HG03139 (cell line): ENCODE data around the gene RTF2.
A peak's percentile ranks its signal among the peaks of the same experiment; 100 is the strongest.
"Not testable (repeated sequence)": the region's sequence is repeated elsewhere in the genome, so short reads cannot be mapped to it uniquely, and the experiment has no call there.

Experiments
- ATAC-seq: cut with Tn5 transposase; IDR thresholded peaks from one replicate; pipeline ENCODE4 v1.9.1; 2021; ENCODE audit not compliant: unreplicated experiment

The RTF2 gene

DNA sequence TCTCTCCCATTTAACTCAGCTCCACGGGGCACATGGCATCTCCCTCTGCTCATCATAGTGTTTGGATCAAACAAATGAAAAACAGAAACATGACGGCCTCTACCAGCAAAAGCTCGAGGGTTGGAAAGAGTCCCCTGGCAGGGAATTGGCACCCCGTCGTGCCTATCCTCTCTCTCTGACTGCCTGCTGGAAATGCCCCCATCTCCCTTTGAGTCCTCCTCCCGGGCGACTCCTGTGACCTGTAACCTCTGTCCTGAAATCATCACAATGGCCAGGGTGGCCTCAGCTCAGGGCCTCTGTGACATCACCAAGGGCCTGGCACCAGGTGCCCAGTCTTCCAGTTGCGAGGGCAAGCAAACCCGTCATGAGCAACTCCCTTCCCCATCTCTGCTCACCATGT lies 64.5 kb downstream of the RTF2 start, which contains the start of gene FAM209B:
FAM209B (plus strand) TSS at position 301 of the 400 bp plus-strand sequence; CDS start at position 397, 96 bp downstream.
- not testable (repeated sequence) for ATAC-seq

DNA sequence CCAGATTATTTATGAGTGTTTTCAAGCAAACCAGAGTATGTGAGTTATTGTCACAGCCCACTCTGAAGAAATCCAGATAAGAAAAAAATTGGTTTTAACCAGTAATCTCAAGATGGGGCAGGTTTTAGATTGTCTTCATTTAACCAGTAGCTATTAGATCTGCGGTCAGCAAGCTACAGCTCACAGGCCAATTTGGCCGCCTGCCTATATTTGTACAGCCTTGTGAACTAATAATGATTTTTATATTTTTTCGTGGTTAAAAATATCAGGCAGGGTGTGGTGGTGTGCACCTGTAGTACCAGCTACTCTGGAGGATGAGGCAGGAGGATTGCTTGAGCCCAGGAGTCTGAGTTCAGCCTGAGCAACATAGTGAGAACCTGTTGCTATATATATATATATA lies 69.6 kb downstream of the RTF2 start:
- no peak for ATAC-seq

DNA sequence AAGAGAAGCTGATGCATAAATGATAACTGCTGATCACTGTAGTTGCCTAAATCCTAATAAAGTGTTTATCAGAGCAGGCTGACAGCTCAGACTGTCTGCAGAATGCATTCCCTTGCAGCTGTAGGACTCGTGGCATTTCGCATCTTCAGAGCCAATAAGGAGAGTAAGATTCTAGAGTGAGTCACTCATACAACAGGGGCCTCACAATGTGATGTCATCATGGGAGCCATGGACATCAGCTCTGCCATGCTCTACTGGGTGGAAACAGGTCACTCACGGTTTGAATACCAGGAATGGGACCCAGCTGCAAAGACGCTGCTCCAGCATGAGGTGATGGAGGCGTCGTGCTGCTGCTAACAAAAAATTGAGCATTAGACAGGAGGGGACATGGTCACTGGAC lies 72.0 kb downstream of the RTF2 start:
- no peak for ATAC-seq

DNA sequence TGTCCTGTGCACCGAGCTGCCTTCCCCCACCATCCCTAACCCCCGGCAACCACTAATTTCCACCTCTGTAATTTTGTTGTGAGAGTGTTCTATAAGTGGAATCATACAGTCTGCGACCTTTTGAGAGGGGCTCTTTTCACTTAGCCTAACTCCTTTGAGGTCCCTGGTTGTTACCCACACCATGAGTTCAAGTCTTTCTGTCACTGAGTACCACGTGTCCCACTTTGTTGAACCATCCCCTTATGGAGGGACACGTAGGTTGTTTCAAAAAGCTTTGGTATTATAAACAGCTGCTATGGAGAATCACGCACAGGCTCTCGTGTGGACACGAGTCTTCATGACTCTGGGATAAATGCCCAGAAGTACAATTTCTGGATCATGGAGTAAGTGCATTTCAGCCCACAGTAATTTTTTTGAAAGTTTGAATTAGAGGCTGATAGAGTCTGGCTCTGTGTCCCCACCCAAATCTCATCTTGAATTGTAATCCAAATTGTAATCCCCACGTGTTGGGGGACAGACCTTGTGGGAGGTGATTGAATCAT lies 74.1 kb downstream of the RTF2 start:
- no peak for ATAC-seq

DNA sequence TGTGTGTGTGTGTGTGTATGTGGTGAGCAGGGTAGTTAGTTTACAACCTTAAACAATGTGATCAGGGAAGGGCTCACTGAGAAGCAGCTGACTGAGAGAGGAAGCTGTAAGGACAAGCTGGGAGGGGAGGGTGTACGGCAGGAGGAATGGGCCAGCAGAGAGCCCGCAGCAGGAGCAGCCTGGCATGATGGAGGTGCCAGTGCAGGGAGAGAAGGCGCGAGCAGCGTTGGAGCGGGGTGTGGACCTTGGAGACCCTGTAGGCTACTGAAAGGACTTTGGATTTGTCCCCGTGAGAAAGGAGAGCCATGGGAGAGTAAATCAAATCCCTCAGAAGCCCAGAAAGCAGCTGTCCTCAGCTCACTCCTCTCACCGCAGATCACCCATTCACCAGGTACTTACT lies 83.1 kb downstream of the RTF2 start:
- no peak for ATAC-seq

DNA sequence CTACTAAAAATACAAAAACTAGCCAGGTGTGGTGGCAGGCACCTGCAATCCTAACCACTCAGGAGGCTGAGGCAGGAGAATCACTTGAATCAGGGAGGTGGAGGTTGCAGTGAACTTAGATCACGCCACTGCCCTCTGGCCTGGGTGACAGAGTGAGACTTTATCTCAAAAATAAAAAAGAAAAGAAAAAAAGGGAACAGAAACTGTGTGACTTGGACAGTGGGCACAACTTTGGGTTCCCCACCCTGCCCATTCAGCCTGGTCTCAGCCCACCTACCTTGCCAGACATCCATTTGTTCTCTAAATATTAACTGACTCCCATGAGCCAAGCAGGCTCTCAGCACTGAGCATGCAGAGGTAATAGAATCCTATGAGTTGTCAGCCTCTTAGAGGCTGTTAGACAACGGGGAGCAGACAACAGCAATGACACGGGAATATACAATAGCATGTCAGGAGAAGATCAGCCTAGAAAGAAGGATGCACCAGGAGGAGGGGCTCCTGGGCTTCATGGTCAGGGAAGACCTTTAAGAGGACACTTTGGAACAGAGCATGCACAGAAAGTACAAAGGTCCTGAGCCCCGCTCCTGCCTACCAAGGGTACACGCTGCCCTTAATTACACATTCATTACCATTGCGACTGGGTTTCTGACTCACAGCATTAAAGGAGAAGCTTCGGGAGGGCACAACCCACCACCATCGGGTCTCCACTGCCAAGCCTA lies 84.6 kb downstream of the RTF2 start:
- no peak for ATAC-seq

DNA sequence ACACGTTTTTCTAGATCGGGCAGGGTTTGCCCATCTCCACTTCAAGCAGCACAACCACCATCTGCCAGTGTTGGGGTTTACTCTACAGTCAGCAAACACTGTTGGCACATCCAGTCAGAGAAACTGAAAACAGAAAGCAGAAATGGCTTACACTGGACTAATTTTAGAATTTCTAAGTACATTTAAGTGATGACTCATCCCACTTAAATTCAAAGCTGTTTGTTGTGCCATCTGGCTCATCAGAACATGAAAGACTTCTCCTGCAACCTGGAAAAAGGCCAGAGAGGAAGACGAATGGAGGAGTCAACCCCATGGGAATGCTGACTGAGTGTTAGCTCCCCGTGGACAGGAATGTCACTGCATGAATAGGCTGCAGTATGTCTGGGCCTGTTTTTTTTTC lies 86.4 kb downstream of the RTF2 start:
- ATAC-seq = peak; percentile 87

DNA sequence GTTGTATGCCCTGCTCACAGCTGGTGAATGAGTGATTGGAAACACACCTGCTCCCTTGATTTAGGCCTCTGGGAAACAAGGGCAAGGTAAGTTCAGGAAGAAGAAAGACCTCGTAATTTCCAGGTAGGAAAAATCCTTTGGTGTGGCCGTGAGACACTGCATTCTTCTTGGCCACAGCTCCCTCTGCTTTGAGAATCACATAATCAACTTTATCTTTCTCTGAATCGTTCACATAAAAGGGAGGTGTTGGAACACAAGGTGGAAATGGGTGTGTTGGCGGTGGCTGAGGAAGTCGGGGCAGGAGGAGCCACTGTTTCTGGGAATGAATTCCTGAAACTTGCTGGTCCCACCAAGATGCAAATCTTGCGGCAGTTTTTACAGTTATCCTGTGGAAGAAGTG lies 90.5 kb downstream of the RTF2 start:
- ATAC-seq = no peak

DNA sequence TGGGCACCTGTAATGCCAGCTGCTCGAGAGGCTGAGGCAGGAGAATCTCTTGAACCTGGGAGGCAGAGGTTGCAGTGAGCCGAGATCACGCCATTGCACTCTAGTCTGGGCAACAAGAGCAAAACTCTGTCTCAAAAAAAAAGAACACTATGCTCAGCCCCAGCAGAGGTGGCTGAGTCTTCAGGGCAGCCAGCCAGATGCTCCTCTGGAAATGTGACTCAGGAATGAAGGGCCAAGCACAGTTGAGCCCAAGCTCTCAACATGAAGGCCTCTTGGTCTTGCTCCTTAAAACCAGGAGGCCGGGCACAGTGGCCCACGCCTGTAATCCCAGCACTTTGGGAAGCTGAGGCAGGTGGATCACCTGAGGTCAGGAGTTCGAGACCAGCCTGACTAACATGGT lies 96.1 kb downstream of the RTF2 start:
- ATAC-seq = not testable (repeated sequence)

DNA sequence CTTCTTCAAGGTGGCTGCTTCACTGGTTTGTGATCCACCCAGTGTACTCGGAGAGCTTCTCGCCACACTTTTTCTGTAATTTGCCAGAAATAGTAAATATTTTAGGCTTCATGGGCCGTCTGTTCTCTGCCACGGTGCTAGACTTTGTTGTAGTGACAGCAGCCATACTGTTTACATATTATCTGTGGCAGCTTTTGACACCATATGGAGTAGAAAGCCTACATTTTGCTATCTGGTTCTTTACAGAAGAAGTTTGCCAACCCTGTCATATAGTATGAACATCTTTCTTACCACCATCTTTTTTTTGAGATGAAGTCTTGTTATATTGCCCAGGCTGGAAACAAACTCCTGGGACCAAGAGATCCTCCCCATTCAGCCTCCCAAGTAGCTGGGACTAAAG lies 97.1 kb downstream of the RTF2 start:
- no peak for ATAC-seq

DNA sequence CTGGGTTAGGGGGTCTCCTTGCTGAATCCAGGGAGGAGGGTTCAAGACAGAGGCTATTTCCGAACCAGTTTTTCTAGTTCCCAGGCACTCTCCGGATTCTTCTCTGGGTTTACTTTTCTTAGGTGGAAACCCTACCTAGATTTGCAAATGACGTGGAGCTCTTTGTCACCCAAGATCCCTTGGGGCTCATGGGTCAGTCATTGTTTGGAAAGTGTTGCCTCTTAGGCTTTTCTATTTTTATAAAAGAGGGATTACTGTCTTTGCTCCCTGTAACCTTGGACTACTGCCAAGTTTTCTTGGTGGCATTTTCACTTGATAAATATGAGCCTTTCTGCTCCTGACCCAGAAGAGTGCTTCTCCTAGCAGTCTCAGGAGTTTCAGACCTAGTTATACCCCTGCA lies 98.2 kb downstream of the RTF2 start:
- ATAC-seq = no peak
